BE2C (cell line): ENCODE data around the gene CPPED1.

Experiments used
- DNase-seq: peaks from one replicate; pipeline ENCODE4 v3.0.0-alpha.2; 2020
- H3K27me3 ChIP-seq: fragments of 250-450 bp; sonication (Bioruptor Pico); 2 replicates; pipeline ENCODE4 v1.5.1; 2020; ENCODE audit warnings: mild to moderate bottlenecking
- H3K36me3 ChIP-seq: fragments of 250-450 bp; sonication (Bioruptor Pico); 2 replicates; pipeline ENCODE4 v1.5.1; 2020; ENCODE audit warnings: mild to moderate bottlenecking
- H3K4me1 ChIP-seq: fragments of 250-450 bp; sonication (Bioruptor Pico); 2 replicates; pipeline ENCODE4 v1.5.1; 2020
- H3K4me3 ChIP-seq: 2 replicates; pipeline ENCODE4 v1.5.1; 2011; ENCODE audit warnings: low read depth, low read length
- H3K9me3 ChIP-seq: fragments of 250-450 bp; sonication (Bioruptor Pico); 2 replicates; pipeline ENCODE4 v1.5.1; 2020
- CTCF ChIP-seq: IDR thresholded peaks from 2 replicates; pipeline ENCODE4 v1.5.1; 2012; ENCODE audit warnings: mild to moderate bottlenecking, low read depth, low read length

Gene CPPED1

GRCh38 chr16:12664164-12664733 lies 139.4 kb downstream of the CPPED1 start:
- Histone ChIP-seq H3K4me3 (no peak overlapping the region), H3K4me1 (no peaks in the 10 kb centered on the region), H3K36me3 (no peaks in the 10 kb centered on the region), H3K9me3 (no peaks in the 10 kb centered on the region), H3K27me3 (no peaks in the 10 kb centered on the region)
- DNase-seq = no peak
- TF ChIP-seq CTCF = no peak

- DNase-seq = no peak
- H3K4me3 ChIP-seq = no peak overlapping the region
- no peaks in the 10 kb centered on the region for H3K27me3 ChIP-seq
- TF ChIP-seq CTCF = no peak
- no peaks in the 10 kb centered on the region for H3K4me1 ChIP-seq
- peaks cover 2% of the 10 kb centered on the region; the same call in 1 of the 2 replicates for H3K9me3 ChIP-seq
- H3K36me3 ChIP-seq = no peaks in the 10 kb centered on the region
Measured at GRCh38 chr16:12661656-12662172, 142.0 kb downstream of the CPPED1 start.

- Histone ChIP-seq H3K4me1 (no peaks in the 10 kb centered on the region), H3K4me3 (no peak overlapping the region), H3K9me3 (peaks cover 2% of the 10 kb centered on the region; the same call in 1 of the 2 replicates), H3K36me3 (no peaks in the 10 kb centered on the region), H3K27me3 (no peaks in the 10 kb centered on the region)
- TF ChIP-seq CTCF = no peak
- DNase-seq = no peak
Measured at GRCh38 chr16:12659871-12660270, 143.8 kb downstream of the CPPED1 start.

GRCh38 chr16:12658506-12658905 lies 145.2 kb downstream of the CPPED1 start:
- H3K4me3 ChIP-seq = no peak overlapping the region
- no peaks in the 10 kb centered on the region for H3K27me3 ChIP-seq
- peaks cover 2% of the 10 kb centered on the region; the same call in 1 of the 2 replicates for H3K9me3 ChIP-seq
- no peaks in the 10 kb centered on the region for H3K4me1 ChIP-seq
- TF ChIP-seq CTCF = no peak
- H3K36me3 ChIP-seq = no peaks in the 10 kb centered on the region
- DNase-seq = no peak

GRCh38 chr16:12655537-12655936 lies 148.2 kb downstream of the CPPED1 start:
- Histone ChIP-seq H3K27me3 (no peaks in the 10 kb centered on the region), H3K9me3 (peaks cover 2% of the 10 kb centered on the region; the same call in 1 of the 2 replicates), H3K36me3 (no peaks in the 10 kb centered on the region), H3K4me3 (no peak overlapping the region), H3K4me1 (no peaks in the 10 kb centered on the region)
- DNase-seq = no peak
- TF ChIP-seq CTCF = no peak

GRCh38 chr16:12653820-12654392 lies 149.8 kb downstream of the CPPED1 start:
- Histone ChIP-seq H3K9me3 (peaks cover 2% of the 10 kb centered on the region; the same call in 1 of the 2 replicates), H3K4me1 (no peaks in the 10 kb centered on the region), H3K4me3 (no peak overlapping the region), H3K27me3 (no peaks in the 10 kb centered on the region), H3K36me3 (no peaks in the 10 kb centered on the region)
- DNase-seq = no peak
- no peak for TF ChIP-seq CTCF
